HG02973 (cell line): ENCODE measurements around the gene PNMA6F.
"Not testable (repeated sequence)": the region's sequence is repeated elsewhere in the genome, so short reads cannot be mapped to it uniquely, and the experiment has no call there.

ENCODE experiments used
- ATAC-seq: cut with Tn5 transposase; IDR thresholded peaks from one replicate; pipeline ENCODE4 v1.9.1; 2021; ENCODE audit warnings: moderate library complexity; ENCODE audit not compliant: unreplicated experiment

PNMA6F gene

GRCh38 chrX:153336121-153336894, 14.7 kb upstream of the PNMA6F start:
- ATAC-seq: no peak

DNA sequence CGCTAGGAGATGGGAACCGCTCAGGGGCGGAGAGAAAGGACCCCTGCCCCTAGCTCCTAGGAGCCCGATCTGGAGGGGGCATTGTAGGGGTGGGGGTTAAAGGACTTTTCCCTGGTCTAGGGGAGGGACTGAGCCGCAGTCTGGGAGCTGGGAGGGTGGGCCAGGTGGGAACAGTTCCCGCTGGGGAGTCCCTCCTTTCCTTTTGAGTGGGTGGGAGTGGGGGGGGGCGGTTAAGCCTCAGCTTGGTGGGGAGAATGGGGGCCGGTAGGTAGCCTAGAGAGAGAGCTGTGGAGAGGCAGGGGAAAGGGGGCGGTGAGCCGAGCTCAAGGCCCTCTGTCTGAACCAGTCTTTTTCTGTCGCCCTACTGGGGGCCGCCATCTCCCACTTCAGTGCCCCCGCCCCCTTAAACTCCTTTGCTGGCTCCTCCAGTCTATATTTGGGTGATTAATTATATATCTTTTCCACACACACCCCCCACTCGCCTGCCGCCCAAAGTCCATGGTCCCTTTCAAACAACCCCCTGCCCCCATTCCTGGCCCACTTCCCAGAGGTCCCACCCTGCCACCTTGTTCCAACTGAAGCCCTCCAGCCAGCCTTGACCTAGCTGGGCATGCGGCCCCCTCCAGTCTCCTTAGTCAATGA, 13.2 kb upstream of the PNMA6F start:
- ATAC-seq: no peak

- ATAC-seq: peak; percentile 81
Measured at GRCh38 chrX:153333821-153334653, 12.5 kb upstream of the PNMA6F start, which contains the start of gene ZNF275. Gene ZNF275 (plus strand): TSS chrX:153334153. CDS start chrX:153336680, 2,527 bp downstream.

DNA sequence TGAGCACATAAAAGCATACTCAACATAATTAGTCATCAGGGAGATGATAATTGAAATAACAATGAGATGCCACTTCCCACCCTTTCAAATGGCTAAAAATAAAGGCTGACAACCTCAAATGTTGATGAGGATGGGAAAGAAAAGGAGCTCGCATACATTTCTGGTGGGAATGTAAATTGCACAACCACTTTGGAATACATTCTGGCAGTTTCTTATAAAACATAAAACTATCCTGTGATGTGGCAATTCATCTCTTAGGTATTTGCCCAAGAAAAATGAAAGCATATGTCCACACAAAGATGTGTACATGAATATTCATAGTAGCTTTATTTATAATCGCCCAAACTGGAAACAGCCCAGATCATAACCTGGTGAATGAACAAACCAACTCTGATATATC, 11.7 kb upstream of the PNMA6F start:
- no peak for ATAC-seq

- no peak for ATAC-seq
Measured at GRCh38 chrX:153327561-153327960, 6.0 kb upstream of the PNMA6F start.

- ATAC-seq: no peak
Measured at GRCh38 chrX:153320555-153321184, 897 bp downstream of the PNMA6F start.

DNA sequence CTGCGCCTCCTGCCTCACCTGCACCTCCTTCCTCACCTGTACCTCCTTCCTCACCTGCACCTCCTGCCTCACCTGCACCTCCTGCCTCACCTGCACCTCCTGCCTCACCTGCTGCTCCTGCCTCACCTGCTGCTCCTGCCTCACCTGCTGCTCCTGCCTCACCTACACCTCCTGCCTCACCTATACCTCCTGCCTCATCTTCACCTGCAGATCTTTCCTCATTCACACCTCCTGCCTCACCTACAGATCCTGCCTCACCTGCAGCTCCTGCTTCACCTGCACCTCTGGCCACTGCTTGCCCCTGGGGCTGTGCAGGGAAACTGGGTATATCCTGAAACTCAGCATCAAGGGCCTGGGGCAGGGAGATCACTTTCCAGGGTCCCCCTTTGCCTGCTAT, 1.5 kb downstream of the PNMA6F start:
- not testable (repeated sequence) for ATAC-seq

DNA sequence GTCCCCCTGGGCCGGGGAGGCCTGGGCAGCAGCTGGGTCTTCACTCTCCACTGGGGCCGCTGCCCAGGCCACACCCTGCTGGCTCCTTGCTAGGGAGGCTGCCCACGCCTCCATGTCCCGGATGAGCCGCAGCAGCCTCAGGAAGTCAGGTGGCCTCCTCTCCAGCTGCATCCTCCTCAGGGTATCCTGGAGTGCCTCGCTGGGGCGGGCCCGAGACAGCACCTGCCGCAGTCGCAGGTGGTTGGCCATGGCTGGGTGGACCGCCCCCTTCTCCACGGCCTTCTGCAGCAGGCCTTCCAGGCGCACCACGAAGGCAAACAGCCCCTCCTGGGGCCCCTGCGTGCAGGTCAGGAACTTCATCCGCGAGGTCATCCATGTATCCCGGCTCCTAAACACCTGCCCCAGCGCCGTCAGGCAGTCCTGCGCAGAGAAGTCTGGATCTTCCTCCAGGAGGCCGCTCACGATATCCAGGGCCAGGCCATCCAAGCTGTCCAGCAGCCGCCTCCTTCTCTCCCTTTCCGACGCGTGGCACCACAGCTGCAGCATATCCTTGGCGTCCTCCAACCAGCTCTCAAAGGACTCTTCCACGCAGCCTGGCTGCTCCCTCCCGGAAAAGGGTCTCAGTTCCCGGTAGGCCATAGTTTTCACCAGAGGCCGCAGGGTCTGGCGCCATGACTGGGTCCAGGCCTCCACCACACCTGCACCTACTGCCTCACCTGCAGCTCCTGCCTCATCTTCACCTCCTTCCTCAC, 2.1 kb downstream of the PNMA6F start:
- ATAC-seq: no peak

GRCh38 chrX:153318811-153319210, 2.8 kb downstream of the PNMA6F start:
- no peak for ATAC-seq

GRCh38 chrX:153317996-153318722, 3.4 kb downstream of the PNMA6F start:
- no peak for ATAC-seq

GRCh38 chrX:153317306-153317705, 4.3 kb downstream of the PNMA6F start:
- ATAC-seq: no peak

- no peak for ATAC-seq
Measured at GRCh38 chrX:153312842-153313241, 8.7 kb downstream of the PNMA6F start.

- ATAC-seq: no peak
Measured at GRCh38 chrX:153312041-153312440, 9.5 kb downstream of the PNMA6F start.

DNA sequence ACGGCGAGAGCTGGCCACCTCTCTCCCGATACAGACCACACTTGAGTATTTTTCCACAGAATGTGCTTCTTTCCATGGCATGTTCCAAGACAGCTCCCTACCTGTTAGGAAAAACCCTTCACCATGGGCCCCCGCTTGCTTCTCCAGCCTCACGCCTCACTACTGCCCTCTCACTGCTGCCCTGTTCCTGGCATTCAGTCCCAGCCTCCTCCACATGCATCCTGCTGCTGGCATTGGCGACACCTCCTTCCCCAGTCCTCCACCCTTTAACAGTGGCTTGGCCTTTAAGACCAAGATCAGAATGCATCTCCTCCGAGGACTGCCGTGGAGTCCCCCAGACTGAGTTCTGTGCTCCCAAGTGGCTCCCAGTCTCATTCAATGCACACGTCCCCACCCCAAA, 10.7 kb downstream of the PNMA6F start:
- ATAC-seq: no peak

- no peak for ATAC-seq
Measured at GRCh38 chrX:153307276-153308178, 14.0 kb downstream of the PNMA6F start.

GRCh38 chrX:153306527-153307115, 14.9 kb downstream of the PNMA6F start:
- ATAC-seq: no peak

DNA sequence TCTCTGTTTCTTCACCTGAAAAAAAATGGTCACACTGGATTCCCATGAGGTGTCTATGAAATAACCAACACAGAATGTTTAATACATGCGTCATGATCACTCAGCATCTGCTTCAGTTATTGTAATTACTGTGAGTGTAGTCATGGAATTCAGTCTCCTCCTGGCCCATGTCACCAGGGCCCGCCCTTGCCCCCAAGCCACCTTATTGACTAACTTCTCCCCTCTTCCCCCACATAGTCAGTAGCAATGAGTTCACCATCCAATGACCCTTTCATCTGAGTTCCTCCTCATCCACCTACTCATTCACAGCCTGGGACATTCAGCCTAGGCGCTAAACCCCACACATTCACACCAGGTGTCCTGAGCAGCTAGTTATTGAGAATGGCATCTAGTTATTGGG, 15.6 kb downstream of the PNMA6F start:
- no peak for ATAC-seq

GRCh38 chrX:153304988-153305736, 16.4 kb downstream of the PNMA6F start:
- no peak for ATAC-seq
